ENCODE data around the gene JAGN1. TPM values are rescaled to one million over a fixed set of nuclear protein-coding genes. Genes with fewer than 3 reads are reported as not detected.

Gene JAGN1
- total and polyA plus RNA-seq, 4 donors, result 19.8 to 34.1 (median 24.4) TPM

- H3K4me1 ChIP-seq (ENCODE audit: control insufficient read depth in 1 of 2, insufficient read depth in 2 of 2, low read length in 2 of 2), result no peaks in the 10 kb centered on the region
- DNase-seq (peak in 1 of 2 donors; percentile 44), ATAC-seq (ENCODE audit: low FRiP score) (no peak)
- H3K9me3 ChIP-seq (ENCODE audit: control insufficient read depth, low read length), result no peaks in the 10 kb centered on the region
- intact Hi-C loops (cut with DNase I), result no loop called here
- no peak overlapping the region for H3K27ac ChIP-seq (ENCODE audit: low read depth in 1 of 2, low read length in 2 of 2)
- H3K4me3 ChIP-seq (ENCODE audit: low read length in 2 of 2), result no peak overlapping the region
- H3K36me3 ChIP-seq (ENCODE audit: control insufficient read depth in 1 of 2, insufficient read depth in 2 of 2, low read length in 1 of 2), result no peaks in the 10 kb centered on the region
- WGBS, 2 donors, result 88% methylated on average over 3 of the region's 3 CpGs
- H3K27me3 ChIP-seq (ENCODE audit: control insufficient read depth in 1 of 2, insufficient read depth in 2 of 2, low read length in 1 of 2), result no peaks in the 10 kb centered on the region
Measured at GRCh38 chr3:9908286-9908685, 17.9 kb downstream of the JAGN1 start.

GRCh38 chr3:9909221-9910013 lies 19.0 kb downstream of the JAGN1 start:
- Histone ChIP-seq H3K4me3 (ENCODE audit: low read length in 2 of 2) (no peak overlapping the region), H3K27me3 (ENCODE audit: control insufficient read depth in 1 of 2, insufficient read depth in 2 of 2, low read length in 1 of 2) (no peaks in the 10 kb centered on the region), H3K36me3 (ENCODE audit: control insufficient read depth in 1 of 2, insufficient read depth in 2 of 2, low read length in 1 of 2) (no peaks in the 10 kb centered on the region), H3K9me3 (ENCODE audit: control insufficient read depth, low read length) (no peaks in the 10 kb centered on the region), H3K4me1 (ENCODE audit: control insufficient read depth in 1 of 2, insufficient read depth in 2 of 2, low read length in 2 of 2) (no peaks in the 10 kb centered on the region), H3K27ac (ENCODE audit: low read depth in 1 of 2, low read length in 2 of 2) (no peak overlapping the region)
- DNase-seq (peak in 1 of 2 donors; percentile 22), ATAC-seq (ENCODE audit: low FRiP score) (peak; percentile 14)
- 89 to 90% methylated on average over 7 of the region's 7 CpGs for WGBS, 2 donors
- intact Hi-C loops (cut with DNase I), result no loop called here

GRCh38 chr3:9911863-9912262 lies 21.5 kb downstream of the JAGN1 start:
- ATAC-seq (ENCODE audit: low FRiP score) (no peak), DNase-seq (peak in 1 of 2 donors; percentile 57)
- Histone ChIP-seq H3K4me1 (ENCODE audit: control insufficient read depth in 1 of 2, insufficient read depth in 2 of 2, low read length in 2 of 2) (no peaks in the 10 kb centered on the region), H3K27ac (ENCODE audit: low read depth in 1 of 2, low read length in 2 of 2) (no peak overlapping the region), H3K4me3 (ENCODE audit: low read length in 2 of 2) (no peak overlapping the region), H3K36me3 (ENCODE audit: control insufficient read depth in 1 of 2, insufficient read depth in 2 of 2, low read length in 1 of 2) (no peaks in the 10 kb centered on the region), H3K27me3 (ENCODE audit: control insufficient read depth in 1 of 2, insufficient read depth in 2 of 2, low read length in 1 of 2) (no peaks in the 10 kb centered on the region), H3K9me3 (ENCODE audit: control insufficient read depth, low read length) (no peaks in the 10 kb centered on the region)
- 89 to 92% methylated on average over 8 of the region's 8 CpGs for WGBS, 2 donors
- intact Hi-C loops (cut with DNase I), result no loop called here

- H3K27me3 ChIP-seq (ENCODE audit: control insufficient read depth in 1 of 2, insufficient read depth in 2 of 2, low read length in 1 of 2), result no peaks in the 10 kb centered on the region
- H3K9me3 ChIP-seq (ENCODE audit: control insufficient read depth, low read length), result no peaks in the 10 kb centered on the region
- WGBS, 2 donors, result 88 to 93% methylated on average over 7 of the region's 7 CpGs
- ATAC-seq (ENCODE audit: low FRiP score) (no peak), DNase-seq (peak in 1 of 2 donors; percentile 27)
- intact Hi-C loops (cut with DNase I), result no loop called here
- no peaks in the 10 kb centered on the region for H3K36me3 ChIP-seq (ENCODE audit: control insufficient read depth in 1 of 2, insufficient read depth in 2 of 2, low read length in 1 of 2)
- no peaks in the 10 kb centered on the region for H3K4me1 ChIP-seq (ENCODE audit: control insufficient read depth in 1 of 2, insufficient read depth in 2 of 2, low read length in 2 of 2)
- no peak overlapping the region for H3K27ac ChIP-seq (ENCODE audit: low read depth in 1 of 2, low read length in 2 of 2)
- no peak overlapping the region for H3K4me3 ChIP-seq (ENCODE audit: low read length in 2 of 2)
Measured at GRCh38 chr3:9912294-9912935, 22.0 kb downstream of the JAGN1 start.

GRCh38 chr3:9913601-9914000 lies 23.2 kb downstream of the JAGN1 start:
- Histone ChIP-seq H3K4me1 (ENCODE audit: control insufficient read depth in 1 of 2, insufficient read depth in 2 of 2, low read length in 2 of 2) (no peaks in the 10 kb centered on the region), H3K27me3 (ENCODE audit: control insufficient read depth in 1 of 2, insufficient read depth in 2 of 2, low read length in 1 of 2) (no peaks in the 10 kb centered on the region), H3K9me3 (ENCODE audit: control insufficient read depth, low read length) (no peaks in the 10 kb centered on the region), H3K4me3 (ENCODE audit: low read length in 2 of 2) (no peak overlapping the region), H3K36me3 (ENCODE audit: control insufficient read depth in 1 of 2, insufficient read depth in 2 of 2, low read length in 1 of 2) (no peaks in the 10 kb centered on the region), H3K27ac (ENCODE audit: low read depth in 1 of 2, low read length in 2 of 2) (no peak overlapping the region)
- WGBS, 2 donors, result 36 to 40% methylated on average over 5 of the region's 5 CpGs
- ATAC-seq (ENCODE audit: low FRiP score) (no peak), DNase-seq (peak in 1 of 2 donors; percentile 44)
- intact Hi-C loops (cut with DNase I), result no loop called here

GRCh38 chr3:9914011-9914410 lies 23.6 kb downstream of the JAGN1 start:
- 5 to 7% methylated on average over 1 of the region's 1 CpG for WGBS, 2 donors
- intact Hi-C loops (cut with DNase I), result loop anchor here in 1 of 2 donors (2.0 kb wide), 1 partner anchor 23 kb away; the partner anchor contains the start of gene JAGN1
- DNase-seq, result peak in 1 of 2 donors; percentile 43
- no peak overlapping the region for H3K27ac ChIP-seq (ENCODE audit: low read depth in 1 of 2, low read length in 2 of 2)
- no peaks in the 10 kb centered on the region for H3K9me3 ChIP-seq (ENCODE audit: control insufficient read depth, low read length)
- no peak overlapping the region for H3K4me3 ChIP-seq (ENCODE audit: low read length in 2 of 2)
- ATAC-seq (ENCODE audit: low FRiP score), result no peak
- no peaks in the 10 kb centered on the region for H3K27me3 ChIP-seq (ENCODE audit: control insufficient read depth in 1 of 2, insufficient read depth in 2 of 2, low read length in 1 of 2)
- H3K4me1 ChIP-seq (ENCODE audit: control insufficient read depth in 1 of 2, insufficient read depth in 2 of 2, low read length in 2 of 2), result no peaks in the 10 kb centered on the region
- no peaks in the 10 kb centered on the region for H3K36me3 ChIP-seq (ENCODE audit: control insufficient read depth in 1 of 2, insufficient read depth in 2 of 2, low read length in 1 of 2)

GRCh38 chr3:9914559-9915253 lies 24.3 kb downstream of the JAGN1 start:
- H3K9me3 ChIP-seq (ENCODE audit: control insufficient read depth, low read length), result no peaks in the 10 kb centered on the region
- no peak overlapping the region for H3K27ac ChIP-seq (ENCODE audit: low read depth in 1 of 2, low read length in 2 of 2)
- H3K27me3 ChIP-seq (ENCODE audit: control insufficient read depth in 1 of 2, insufficient read depth in 2 of 2, low read length in 1 of 2), result no peaks in the 10 kb centered on the region
- no peaks in the 10 kb centered on the region for H3K36me3 ChIP-seq (ENCODE audit: control insufficient read depth in 1 of 2, insufficient read depth in 2 of 2, low read length in 1 of 2)
- DNase-seq (peak in 1 of 2 donors; percentile 68), ATAC-seq (ENCODE audit: low FRiP score) (no peak)
- 15 to 23% methylated on average over 15 of the region's 15 CpGs for WGBS, 2 donors
- intact Hi-C loops (cut with DNase I), result loop anchor here (2.0 to 5.0 kb wide), 2 partner anchors 24 to 72 kb away; partner anchors contain the start of genes RPUSD3 (in 2 of the 2) and JAGN1 (in 1 of the 2)
- no peaks in the 10 kb centered on the region for H3K4me1 ChIP-seq (ENCODE audit: control insufficient read depth in 1 of 2, insufficient read depth in 2 of 2, low read length in 2 of 2)
- peak overlapping the region in 1 of 2 donors; percentile 44 for H3K4me3 ChIP-seq (ENCODE audit: low read length in 2 of 2)

- H3K4me1 ChIP-seq (ENCODE audit: control insufficient read depth in 1 of 2, insufficient read depth in 2 of 2, low read length in 2 of 2), result no peaks in the 10 kb centered on the region
- peak overlapping the region; percentile 46 to 81 for H3K27ac ChIP-seq (ENCODE audit: low read depth in 1 of 2, low read length in 2 of 2)
- peak overlapping the region; percentile 44 to 52 for H3K4me3 ChIP-seq (ENCODE audit: low read length in 2 of 2)
- no peaks in the 10 kb centered on the region for H3K27me3 ChIP-seq (ENCODE audit: control insufficient read depth in 1 of 2, insufficient read depth in 2 of 2, low read length in 1 of 2)
- H3K9me3 ChIP-seq (ENCODE audit: control insufficient read depth, low read length), result no peaks in the 10 kb centered on the region
- ATAC-seq (ENCODE audit: low FRiP score) (peak; percentile 75), DNase-seq (peak; percentile 85 to 90)
- no peaks in the 10 kb centered on the region for H3K36me3 ChIP-seq (ENCODE audit: control insufficient read depth in 1 of 2, insufficient read depth in 2 of 2, low read length in 1 of 2)
- 0 to 1% methylated on average over 78 to 99 of the region's 99 CpGs for WGBS, 2 donors
- intact Hi-C loops (cut with DNase I), result loop anchor here (2.0 to 5.0 kb wide), 2 partner anchors 25 to 73 kb away; partner anchors contain the start of genes RPUSD3 (in 2 of the 2) and JAGN1 (in 1 of the 2)
Measured at GRCh38 chr3:9915254-9916141, 25.1 kb downstream of the JAGN1 start.

All from aorta (tissue), 5 donors.